ENCODE measurements around the gene CYP4B1.
"Not testable (repeated sequence)": the region's sequence is repeated elsewhere in the genome, so short reads cannot be mapped to it uniquely, and the experiment has no call there.

CYP4B1 gene

GRCh38 chr1:46798810-46799209 is at the start of gene CYP4B1:
Gene CYP4B1 (plus strand): TSS chr1:46799046. CDS start chr1:46799082, 36 bp downstream.
- DNase-seq, result no peak

GRCh38 chr1:46749404-46749803 is 49.4 kb upstream of the CYP4B1 start:
- DNase-seq, result no peak

GRCh38 chr1:46749921-46750404 is 48.9 kb upstream of the CYP4B1 start:
- no peak for DNase-seq

GRCh38 chr1:46753985-46754384 is 44.9 kb upstream of the CYP4B1 start:
- no peak for DNase-seq

GRCh38 chr1:46754707-46755106 is 44.1 kb upstream of the CYP4B1 start:
- DNase-seq, result not testable (repeated sequence)

GRCh38 chr1:46755121-46755520 is 43.7 kb upstream of the CYP4B1 start:
- no peak for DNase-seq

- no peak for DNase-seq
Observed at GRCh38 chr1:46757247-46757955, 41.4 kb upstream of the CYP4B1 start.

- DNase-seq, result no peak
Observed at GRCh38 chr1:46757956-46758528, 40.8 kb upstream of the CYP4B1 start.

GRCh38 chr1:46760558-46761166 is 38.2 kb upstream of the CYP4B1 start:
- DNase-seq, result no peak

GRCh38 chr1:46761740-46762139 is 37.1 kb upstream of the CYP4B1 start:
- no peak for DNase-seq

- no peak for DNase-seq
Observed at GRCh38 chr1:46764402-46764801, 34.4 kb upstream of the CYP4B1 start.

- DNase-seq, result no peak
Observed at GRCh38 chr1:46767649-46768282, 31.1 kb upstream of the CYP4B1 start.

GRCh38 chr1:46768445-46768844 is 30.4 kb upstream of the CYP4B1 start:
- no peak for DNase-seq

- DNase-seq, result no peak
Observed at GRCh38 chr1:46769028-46769740, 29.7 kb upstream of the CYP4B1 start.

- DNase-seq, result no peak
Observed at GRCh38 chr1:46770541-46770940, 28.3 kb upstream of the CYP4B1 start.

- DNase-seq, result peak; percentile 77
Observed at GRCh38 chr1:46772571-46772970, 26.3 kb upstream of the CYP4B1 start.

GRCh38 chr1:46774297-46774696 is 24.5 kb upstream of the CYP4B1 start:
- DNase-seq, result no peak

- DNase-seq, result not testable (repeated sequence)
Observed at GRCh38 chr1:46778456-46778855, 20.4 kb upstream of the CYP4B1 start.

GRCh38 chr1:46784666-46785065 is 14.2 kb upstream of the CYP4B1 start:
- no peak for DNase-seq

- DNase-seq, result not testable (repeated sequence)
Observed at GRCh38 chr1:46788634-46789033, 10.2 kb upstream of the CYP4B1 start.

GRCh38 chr1:46790446-46791101 is 8.3 kb upstream of the CYP4B1 start:
- no peak for DNase-seq

- DNase-seq, result no peak
Observed at GRCh38 chr1:46793126-46793525, 5.7 kb upstream of the CYP4B1 start.

All from MV-4-11 (cell line).